ENCODE data around the gene ADAMTS2.

DNA sequence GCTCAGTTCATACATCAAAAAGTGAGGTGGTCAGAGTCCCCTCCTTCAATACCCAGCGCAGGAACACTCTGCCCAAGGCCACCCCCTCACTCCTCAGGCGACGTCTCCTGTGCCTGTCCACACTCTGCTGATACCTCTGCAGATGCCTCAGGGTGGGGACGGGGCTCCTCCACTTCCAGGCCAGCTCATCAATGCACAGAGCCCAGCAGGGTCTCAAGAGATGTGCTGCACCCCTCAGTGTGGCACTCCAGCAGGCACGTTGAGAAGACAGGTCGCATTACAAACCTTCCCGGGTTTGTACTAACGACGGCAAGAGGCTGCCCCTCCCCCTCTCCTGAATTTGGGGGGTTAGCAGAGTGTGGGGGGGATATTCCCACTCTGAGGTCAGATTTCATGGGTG, 156.6 kb downstream of the ADAMTS2 start:
- TF ChIP-seq POLR2A (IDR thresholded peaks at IDR 0.05), result no peak
- no peak for TF ChIP-seq CTCF (IDR thresholded peaks at IDR 0.05)
